ENCODE data around the gene DCHS1.

- TF ChIP-seq ZNF384 (IDR thresholded peaks at IDR 0.05) (no peak), ARNT (IDR thresholded peaks at IDR 0.05) (no peak), PKNOX1 (IDR thresholded peaks at IDR 0.05) (no peak)
Measured at GRCh38 chr11:6646576-6646917, 9.1 kb downstream of the DCHS1 start.
